GM12873 (cell line): ENCODE results near the gene SLC44A5.

Source experiments
- CTCF ChIP-seq: IDR thresholded peaks from 2 replicates; pipeline ENCODE4 v1.5.1; 2012; ENCODE audit warnings: low read depth, mild to moderate bottlenecking, moderate library complexity, low read length, control low read depth; ENCODE audit not compliant: insufficient read depth; ENCODE audit errors: missing control alignments

The SLC44A5 gene

DNA sequence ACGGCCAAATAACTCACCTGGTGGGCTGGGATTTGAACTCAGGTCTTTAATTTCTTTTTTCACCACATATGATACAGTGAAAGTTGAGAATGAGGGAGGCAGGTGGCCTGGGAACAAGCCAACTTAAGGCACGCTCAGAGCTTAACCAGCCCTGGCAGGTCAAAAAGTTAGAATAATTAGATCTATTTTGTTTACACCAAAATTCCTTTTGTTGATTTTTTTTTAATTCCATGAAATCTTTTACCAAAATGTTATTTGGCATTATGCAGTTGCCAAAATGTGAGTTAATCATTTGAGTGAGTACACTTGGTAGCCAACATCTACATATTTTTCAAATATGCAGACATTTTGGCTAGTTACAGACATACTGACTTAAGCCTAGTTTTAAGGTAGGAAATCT lies 439.9 kb downstream of the SLC44A5 start:
- no peak for TF ChIP-seq CTCF

GRCh38 chr1:75170011-75170410 lies 440.9 kb downstream of the SLC44A5 start:
- no peak for TF ChIP-seq CTCF

- no peak for TF ChIP-seq CTCF
These were observed 444.1 kb downstream of the SLC44A5 start for GRCh38 chr1:75166821-75167220.

DNA sequence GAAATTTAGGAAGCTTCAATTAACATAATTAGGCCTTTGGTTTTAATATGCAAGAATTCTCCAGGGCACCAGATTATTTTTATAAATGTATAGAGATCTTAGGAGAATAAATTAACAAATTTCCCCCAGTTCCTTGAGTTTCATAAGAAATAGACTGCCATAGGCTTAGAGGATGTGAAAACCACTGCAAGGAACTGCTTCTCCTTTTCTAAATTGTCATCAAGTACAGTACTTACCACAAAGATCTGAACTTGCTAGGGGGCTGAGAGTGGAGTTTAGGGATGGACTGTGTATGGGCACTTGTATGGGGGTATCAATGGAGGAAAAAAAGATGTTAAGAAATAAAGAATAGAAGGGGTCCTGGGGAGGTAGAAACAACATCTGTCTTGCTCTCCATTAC lies 445.6 kb downstream of the SLC44A5 start:
- no peak for TF ChIP-seq CTCF

- no peak for TF ChIP-seq CTCF
These were observed 451.8 kb downstream of the SLC44A5 start for GRCh38 chr1:75159154-75159553.
